Measurements from ENCODE around the gene NDUFA5.

GRCh38 chr7:123548406-123548805 is 9.2 kb downstream of the NDUFA5 start:
- TF ChIP-seq CTCF (optimal IDR thresholded peaks at IDR 0.05 in 1 of 3, IDR thresholded peaks at IDR 0.05 in 1 of 3, conservative IDR thresholded peaks at IDR 0.05 in 1 of 3; ENCODE audit: extremely low read depth in 1 of 3, insufficient read depth in 2 of 3, low read length in 3 of 3) (no peak), EZH2 (IDR thresholded peaks at IDR 0.05; ENCODE audit: low read length) (no peak)
